ENCODE measurements around the gene KRT3. TPM values are rescaled to one million over a fixed set of nuclear protein-coding genes. Genes with fewer than 3 reads are reported as not detected.
"Not testable (repeated sequence)": the region's sequence is repeated elsewhere in the genome, so short reads cannot be mapped to it uniquely, and the experiment has no call there.

Gene KRT3
- total RNA-seq, 4 donors from 2014 or later = not detected

GRCh38 chr12:52757449-52758176 lies 38.3 kb downstream of the KRT3 start:
- DNase-seq (ENCODE audit: low spot score) (no peak), ATAC-seq (ENCODE audit: low FRiP score) (no peak)
- TF ChIP-seq CTCF (IDR thresholded peaks at IDR 0.05) = no peak

GRCh38 chr12:52756281-52756960 lies 39.5 kb downstream of the KRT3 start:
- ATAC-seq (ENCODE audit: low FRiP score) (no peak), DNase-seq (ENCODE audit: low spot score) (no peak)
- no peak for TF ChIP-seq CTCF (IDR thresholded peaks at IDR 0.05)

- no peak for TF ChIP-seq CTCF (IDR thresholded peaks at IDR 0.05)
- no peak for ATAC-seq (ENCODE audit: low FRiP score)
- no peak for DNase-seq (ENCODE audit: low spot score)
Observed at GRCh38 chr12:52755533-52755932, 40.4 kb downstream of the KRT3 start.

- no peak for TF ChIP-seq CTCF (IDR thresholded peaks at IDR 0.05)
- ATAC-seq (ENCODE audit: low FRiP score) (no peak), DNase-seq (ENCODE audit: low spot score) (no peak)
Observed at GRCh38 chr12:52754135-52754534, 41.8 kb downstream of the KRT3 start.

GRCh38 chr12:52753283-52753682 lies 42.6 kb downstream of the KRT3 start:
- no peak for TF ChIP-seq CTCF (IDR thresholded peaks at IDR 0.05)
- ATAC-seq (ENCODE audit: low FRiP score) (no peak), DNase-seq (ENCODE audit: low spot score) (no peak)

- no peak for TF ChIP-seq CTCF (IDR thresholded peaks at IDR 0.05)
Observed at GRCh38 chr12:52752516-52752915, 43.4 kb downstream of the KRT3 start.

GRCh38 chr12:52751795-52752194 lies 44.1 kb downstream of the KRT3 start:
- no peak for TF ChIP-seq CTCF (IDR thresholded peaks at IDR 0.05)
- DNase-seq (ENCODE audit: low spot score) (no peak), ATAC-seq (ENCODE audit: low FRiP score) (no peak)

More at GRCh38 chr12:52752516-52752915, 43.4 kb downstream of the KRT3 start:
- ATAC-seq (ENCODE audit: low FRiP score) = no peak
- no peak for DNase-seq (ENCODE audit: low spot score)

GRCh38 chr12:52750532-52750931 lies 45.4 kb downstream of the KRT3 start:
- not testable (repeated sequence) for DNase-seq (ENCODE audit: low spot score); ATAC-seq (ENCODE audit: low FRiP score)
